HepG2 (cell line): ENCODE measurements around the gene CCDC88A. TPM values are rescaled to one million over a fixed set of nuclear protein-coding genes. Genes with fewer than 3 reads are reported as not detected.

ENCODE experiments used
- AKAP8 ChIP-seq: sonication (generic); formaldehyde crosslinking; IDR thresholded peaks from 2 replicates; pipeline ENCODE4 v1.5.1; 2020; ENCODE audit warnings: mild to moderate bottlenecking, missing genetic modification reagents
- CBX2 ChIP-seq, 2 experiments: fragments of 200-600 bp in 1 of 2; sonication (generic); formaldehyde crosslinking in 1 of 2; IDR thresholded peaks; 2 replicates each; pipeline versions ENCODE4 v1.7.0 to v1.8.1; 2018 to 2022; ENCODE audit warnings: low read depth in 2 of 2, low read length in 1 of 2, mild to moderate bottlenecking in 1 of 2, missing genetic modification reagents in 1 of 2
- DPF2 ChIP-seq: sonication (generic); formaldehyde crosslinking; IDR thresholded peaks from 2 replicates; pipeline ENCODE4 v1.4.0; 2020; ENCODE audit warnings: mild to moderate bottlenecking, low read depth, missing genetic modification reagents, borderline replicate concordance
- FOXK1 ChIP-seq: sonication (generic); formaldehyde crosslinking; IDR thresholded peaks from 2 replicates; pipeline ENCODE4 v1.4.0; 2020; ENCODE audit warnings: low read depth, missing genetic modification reagents, borderline replicate concordance
- HNF4A ChIP-seq: sonication (generic); formaldehyde crosslinking; IDR thresholded peaks from 2 replicates; pipeline ENCODE4 v1.4.0; 2020; ENCODE audit warnings: missing genetic modification reagents
- MEIS2 ChIP-seq: sonication (generic); formaldehyde crosslinking; IDR thresholded peaks from 2 replicates; pipeline ENCODE4 v1.9.0; 2021; ENCODE audit warnings: mild to moderate bottlenecking, missing genetic modification reagents
- MXD4 ChIP-seq: IDR thresholded peaks from 2 replicates; pipeline ENCODE4 v1.6.1; 2016; ENCODE audit warnings: mild to moderate bottlenecking, missing biosample characterization, missing genetic modification reagents
- PRDM10 ChIP-seq: sonication (generic); formaldehyde crosslinking; IDR thresholded peaks from 2 replicates; pipeline ENCODE4 v1.4.0; 2020; ENCODE audit warnings: low read depth, missing genetic modification reagents
- PTBP1 ChIP-seq: fragments of 200-400 bp; formaldehyde crosslinking; IDR thresholded peaks from 2 replicates; pipeline ENCODE4 v1.6.1; 2018; ENCODE audit warnings: low read length, low read depth; ENCODE audit not compliant: poor library complexity, severe bottlenecking
- SIN3A ChIP-seq: IDR thresholded peaks from 2 replicates; pipeline ENCODE4 v1.6.1; 2011; ENCODE audit warnings: low read depth, mild to moderate bottlenecking, control low read depth, low read length, borderline replicate concordance
- STAG1 ChIP-seq: sonication (generic); formaldehyde crosslinking; IDR thresholded peaks from 2 replicates; pipeline ENCODE4 v1.4.0; 2020; ENCODE audit warnings: missing genetic modification reagents
- TAF1 ChIP-seq: sonication (generic); formaldehyde crosslinking; IDR thresholded peaks from 2 replicates; pipeline ENCODE4 v1.4.0; 2020; ENCODE audit warnings: missing genetic modification reagents
- TSC22D2 ChIP-seq: sonication (generic); formaldehyde crosslinking; IDR thresholded peaks from 2 replicates; pipeline ENCODE4 v1.5.1; 2020; ENCODE audit warnings: missing genetic modification reagents, mild to moderate bottlenecking, borderline replicate concordance
- ZC3H13 ChIP-seq: sonication (generic); formaldehyde crosslinking; IDR thresholded peaks from 2 replicates; pipeline ENCODE4 v1.8.1; 2023; ENCODE audit warnings: mild to moderate bottlenecking, missing genetic modification reagents, moderate library complexity
- ZNF292 ChIP-seq: sonication (generic); formaldehyde crosslinking; IDR thresholded peaks from 2 replicates; pipeline ENCODE4 v1.8.1; 2022; ENCODE audit warnings: mild to moderate bottlenecking, low read depth, missing genetic modification reagents, borderline replicate concordance
- ZNF577 ChIP-seq: sonication (generic); formaldehyde crosslinking; IDR thresholded peaks from 2 replicates; pipeline ENCODE4 v1.4.0; 2020; ENCODE audit warnings: mild to moderate bottlenecking, low read depth, missing genetic modification reagents, borderline replicate concordance
- ZNF720 ChIP-seq: sonication (generic); formaldehyde crosslinking; IDR thresholded peaks from 2 replicates; pipeline ENCODE4 v1.4.0; 2020; ENCODE audit warnings: missing genetic modification reagents
- ZNF761 ChIP-seq: sonication (generic); formaldehyde crosslinking; conservative IDR thresholded peaks from 2 replicates; pipeline ENCODE4 v1.4.0; 2020; ENCODE audit warnings: mild to moderate bottlenecking, missing genetic modification reagents
- ZSCAN30 ChIP-seq: sonication (generic); formaldehyde crosslinking; IDR thresholded peaks from 2 replicates; pipeline ENCODE4 v1.5.0; 2020; ENCODE audit warnings: mild to moderate bottlenecking, missing genetic modification reagents
- polyA plus RNA-seq, 8 experiments: library from polyadenylated mRNA; depleted of rRNA in 3 of 8; stranded (reverse) in 7 of 8; unstranded in 1 of 8; fragments of >200 nt; fragmentation: Illumina TruSeq in 4 of 8; extraction: Trizol in 4 of 8; gene quantifications; 2 replicates each; pipeline versions ENCODE4 v1.2.1 to v1.2.3, GENCODE V29; 2011 to 2016; ENCODE audit warnings: low read depth in 4 of 8, missing spikeins in 1 of 8, mixed read lengths in 1 of 8; ENCODE audit not compliant: insufficient read depth in 1 of 8
- total RNA-seq, 5 experiments: library from RNA; depleted of rRNA; stranded (reverse); fragments of >200 nt; fragmentation: Illumina TruSeq; extraction: Trizol; gene quantifications; 2 replicates each; pipeline ENCODE4 v1.2.3, GENCODE V29; 2016; ENCODE audit warnings: low read depth in 1 of 5
- TF ChIP-seq, protein P1 (sequence below): sonication (generic); formaldehyde crosslinking; IDR thresholded peaks from 2 replicates; pipeline ENCODE4 v1.9.0; 2021; ENCODE audit warnings: missing genetic modification reagents, borderline replicate concordance
- TF ChIP-seq, protein P2 (sequence below): sonication (generic); formaldehyde crosslinking; IDR thresholded peaks from 2 replicates; pipeline ENCODE4 v1.5.0; 2020; ENCODE audit warnings: mild to moderate bottlenecking, missing genetic modification reagents

CCDC88A gene
- total and polyA plus RNA-seq, 2 of the 13 experiments (the other 11 are each of a cell fraction or from before 2014, with no cell fraction given): 43.2 to 84.1 TPM

DNA sequence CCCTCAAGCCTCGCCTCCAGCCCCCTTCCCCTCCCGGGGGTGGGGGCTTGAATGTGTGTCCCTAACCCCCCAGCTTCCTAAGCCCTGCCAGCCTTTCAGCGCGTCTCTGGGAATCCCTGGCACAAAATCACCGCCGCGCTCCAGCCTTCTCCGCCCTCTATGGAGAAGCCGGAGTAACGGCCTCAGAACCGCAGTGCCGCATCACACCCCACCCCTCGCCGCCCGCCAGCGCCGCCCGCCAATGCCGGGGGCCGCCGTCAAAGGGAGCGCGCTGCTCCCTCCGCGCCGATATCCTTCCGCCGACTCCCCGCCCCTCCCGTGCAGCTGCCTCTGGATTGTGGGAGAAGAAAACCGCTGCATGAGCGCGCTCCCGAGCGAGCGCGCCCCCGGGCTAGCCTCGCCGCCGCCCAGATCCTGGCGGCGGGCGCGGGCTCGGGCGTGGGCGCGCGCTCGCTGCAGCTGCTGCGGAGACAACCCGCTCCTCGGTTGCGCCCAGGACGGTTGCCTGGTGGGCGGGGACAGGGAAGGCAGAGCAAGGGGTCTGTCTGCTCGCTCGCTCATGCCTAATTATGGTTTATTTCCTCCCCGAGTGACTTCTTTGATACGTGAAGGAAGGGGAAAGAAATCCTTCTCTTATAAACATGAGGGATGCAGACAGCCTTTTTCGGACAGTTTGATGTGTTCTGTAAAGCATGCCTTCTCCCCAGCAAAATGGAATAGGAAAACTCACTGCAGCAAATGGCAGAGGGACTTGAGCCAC lies at the start of gene CCDC88A (continued):
- TF ChIP-seq ZNF577 (CRISPR knock-in tag) (0 out of 2 replicates have a peak, but pooled peaks have one; percentile 30), MXD4 (peak; percentile 93), ZNF720 (CRISPR knock-in tag) (no peak), PRDM10 (CRISPR knock-in tag) (peak; percentile 89), ZNF292 (CRISPR knock-in tag) (no peak; the same call in 1 of the 2 replicates), ZNF761 (CRISPR knock-in tag) (peak; percentile 96), CBX2 (IDR thresholded peaks at IDR 0.05; ENCODE audit: low read depth, low read length) (no peak), CBX2 (CRISPR knock-in tag; IDR thresholded peaks at IDR 0.05; ENCODE audit: low read depth) (peak; percentile 91), AKAP8 (peak; percentile 86; the same call in 1 of the 2 replicates), ZC3H13 (CRISPR knock-in tag) (peak; percentile 92), ZSCAN30 (CRISPR knock-in tag) (peak; percentile 96), SIN3A (peak; percentile 71), FOXK1 (CRISPR knock-in tag) (peak; percentile 90), STAG1 (CRISPR knock-in tag) (peak; percentile 37), TAF1 (peak; percentile 98), PTBP1 (peak; percentile 84), HNF4A (CRISPR knock-in tag) (peak; percentile 50), DPF2 (CRISPR knock-in tag) (no peak), TSC22D2 (peak; percentile 98), MEIS2 (peak; percentile 95)
- TF ChIP-seq, protein P1, sequence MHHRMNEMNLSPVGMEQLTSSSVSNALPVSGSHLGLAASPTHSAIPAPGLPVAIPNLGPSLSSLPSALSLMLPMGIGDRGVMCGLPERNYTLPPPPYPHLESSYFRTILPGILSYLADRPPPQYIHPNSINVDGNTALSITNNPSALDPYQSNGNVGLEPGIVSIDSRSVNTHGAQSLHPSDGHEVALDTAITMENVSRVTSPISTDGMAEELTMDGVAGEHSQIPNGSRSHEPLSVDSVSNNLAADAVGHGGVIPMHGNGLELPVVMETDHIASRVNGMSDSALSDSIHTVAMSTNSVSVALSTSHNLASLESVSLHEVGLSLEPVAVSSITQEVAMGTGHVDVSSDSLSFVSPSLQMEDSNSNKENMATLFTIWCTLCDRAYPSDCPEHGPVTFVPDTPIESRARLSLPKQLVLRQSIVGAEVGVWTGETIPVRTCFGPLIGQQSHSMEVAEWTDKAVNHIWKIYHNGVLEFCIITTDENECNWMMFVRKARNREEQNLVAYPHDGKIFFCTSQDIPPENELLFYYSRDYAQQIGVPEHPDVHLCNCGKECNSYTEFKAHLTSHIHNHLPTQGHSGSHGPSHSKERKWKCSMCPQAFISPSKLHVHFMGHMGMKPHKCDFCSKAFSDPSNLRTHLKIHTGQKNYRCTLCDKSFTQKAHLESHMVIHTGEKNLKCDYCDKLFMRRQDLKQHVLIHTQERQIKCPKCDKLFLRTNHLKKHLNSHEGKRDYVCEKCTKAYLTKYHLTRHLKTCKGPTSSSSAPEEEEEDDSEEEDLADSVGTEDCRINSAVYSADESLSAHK (CRISPR knock-in tag): no peak
- TF ChIP-seq, protein P2, sequence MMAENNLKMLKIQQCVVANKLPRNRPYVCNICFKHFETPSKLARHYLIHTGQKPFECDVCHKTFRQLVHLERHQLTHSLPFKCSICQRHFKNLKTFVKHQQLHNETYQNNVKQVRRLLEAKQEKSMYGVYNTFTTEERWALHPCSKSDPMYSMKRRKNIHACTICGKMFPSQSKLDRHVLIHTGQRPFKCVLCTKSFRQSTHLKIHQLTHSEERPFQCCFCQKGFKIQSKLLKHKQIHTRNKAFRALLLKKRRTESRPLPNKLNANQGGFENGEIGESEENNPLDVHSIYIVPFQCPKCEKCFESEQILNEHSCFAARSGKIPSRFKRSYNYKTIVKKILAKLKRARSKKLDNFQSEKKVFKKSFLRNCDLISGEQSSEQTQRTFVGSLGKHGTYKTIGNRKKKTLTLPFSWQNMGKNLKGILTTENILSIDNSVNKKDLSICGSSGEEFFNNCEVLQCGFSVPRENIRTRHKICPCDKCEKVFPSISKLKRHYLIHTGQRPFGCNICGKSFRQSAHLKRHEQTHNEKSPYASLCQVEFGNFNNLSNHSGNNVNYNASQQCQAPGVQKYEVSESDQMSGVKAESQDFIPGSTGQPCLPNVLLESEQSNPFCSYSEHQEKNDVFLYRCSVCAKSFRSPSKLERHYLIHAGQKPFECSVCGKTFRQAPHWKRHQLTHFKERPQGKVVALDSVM (CRISPR knock-in tag): peak; percentile 94
